Hepatocyte (in vitro differentiated cells): ENCODE results near the gene IL12A. TPM values are rescaled to one million over a fixed set of nuclear protein-coding genes. Genes with fewer than 3 reads are reported as not detected.
A peak's percentile ranks its signal among the peaks of the same experiment; 100 is the strongest.

Experiments
- DNase-seq: peaks from one replicate; pipeline ENCODE4 v3.0.0-alpha.2; 2016; ENCODE audit warnings: low spot score
- H2AFZ ChIP-seq: fragments of 200-600 bp; sonication (generic); 2 replicates; pipeline ENCODE4 v1.6.0; 2016; ENCODE audit warnings: antibody characterized with exemption, mild to moderate bottlenecking
- H3K27ac ChIP-seq: fragments of 200-600 bp; sonication (generic); 2 replicates; pipeline ENCODE4 v1.5.1; 2016; ENCODE audit warnings: mild to moderate bottlenecking
- H3K27me3 ChIP-seq: fragments of 200-600 bp; sonication (generic); 2 replicates; pipeline ENCODE4 v1.6.1; 2016
- H3K36me3 ChIP-seq: fragments of 200-600 bp; sonication (generic); replicated peaks from 2 replicates; pipeline ENCODE4 v1.5.1; 2016; ENCODE audit warnings: low read depth; ENCODE audit not compliant: insufficient read depth
- H3K4me1 ChIP-seq: fragments of 200-600 bp; sonication (generic); 2 replicates; pipeline ENCODE4 v1.5.1; 2016; ENCODE audit warnings: mild to moderate bottlenecking, moderate library complexity; ENCODE audit not compliant: insufficient read depth
- H3K4me2 ChIP-seq: fragments of 200-600 bp; sonication (generic); 2 replicates; pipeline ENCODE4 v1.6.0; 2016
- H3K4me3 ChIP-seq: fragments of 200-600 bp; sonication (generic); 2 replicates; pipeline ENCODE4 v1.5.1; 2016; ENCODE audit warnings: mild to moderate bottlenecking
- H3K79me2 ChIP-seq: fragments of 200-600 bp; sonication (generic); 2 replicates; pipeline ENCODE4 v1.6.0; 2017; ENCODE audit warnings: mild to moderate bottlenecking
- H3K9me2 ChIP-seq: fragments of 200-600 bp; sonication (generic); replicated peaks from 2 replicates; pipeline ENCODE4 v1.6.0; 2017; ENCODE audit warnings: mild to moderate bottlenecking; ENCODE audit not compliant: insufficient read depth
- H3K9me3 ChIP-seq: fragments of 200-600 bp; sonication (generic); 2 replicates; pipeline ENCODE4 v1.5.1; 2016; ENCODE audit warnings: low read depth, mild to moderate bottlenecking
- H4K20me1 ChIP-seq: fragments of 200-600 bp; sonication (generic); 2 replicates; pipeline ENCODE4 v1.6.0; 2016; ENCODE audit warnings: mild to moderate bottlenecking; ENCODE audit not compliant: insufficient read depth, poor library complexity, severe bottlenecking
- CTCF ChIP-seq: fragments of 200-600 bp; sonication (generic); IDR thresholded peaks from 2 replicates; pipeline ENCODE4 v1.5.1; 2016; ENCODE audit warnings: antibody characterized with exemption, mild to moderate bottlenecking; ENCODE audit not compliant: poor library complexity
- EZH2 ChIP-seq: fragments of 200-600 bp; sonication (generic); IDR thresholded peaks from 2 replicates; pipeline ENCODE4 v1.6.1; 2016; ENCODE audit warnings: antibody characterized with exemption, mild to moderate bottlenecking, borderline replicate concordance
- EZH2phosphoT487 ChIP-seq: fragments of 200-600 bp; sonication (generic); IDR thresholded peaks from one replicate; pipeline ENCODE4 v1.6.1; 2018; ENCODE audit warnings: antibody characterized with exemption, mild to moderate bottlenecking, low read depth, moderate library complexity; ENCODE audit not compliant: unreplicated experiment, severe bottlenecking
- whole genome bisulfite sequencing: methylation state at CpG from one replicate; pipeline ENCODE4 v1.1.6; 2016; ENCODE audit warnings: low lambda C conversion rate; ENCODE audit errors: missing lambda C conversion rate; 5-methylcytosine and 5-hydroxymethylcytosine counted together
- polyA plus RNA-seq: library from polyadenylated mRNA; unstranded; fragments of >200 nt; fragmentation: Nextera tagmentation; extraction: Ambion mirVana; gene quantifications from 2 replicates; pipeline ENCODE4 v1.2.1, GENCODE V29; 2016
- total RNA-seq: library from RNA; depleted of rRNA; stranded (reverse); fragments of >200 nt; gene quantifications from 2 replicates; pipeline ENCODE4 v1.2.3, GENCODE V29; 2014

IL12A gene
- total and polyA plus RNA-seq, 2 experiments from 2014 or later, result 0.86 to 1.0 TPM

DNA sequence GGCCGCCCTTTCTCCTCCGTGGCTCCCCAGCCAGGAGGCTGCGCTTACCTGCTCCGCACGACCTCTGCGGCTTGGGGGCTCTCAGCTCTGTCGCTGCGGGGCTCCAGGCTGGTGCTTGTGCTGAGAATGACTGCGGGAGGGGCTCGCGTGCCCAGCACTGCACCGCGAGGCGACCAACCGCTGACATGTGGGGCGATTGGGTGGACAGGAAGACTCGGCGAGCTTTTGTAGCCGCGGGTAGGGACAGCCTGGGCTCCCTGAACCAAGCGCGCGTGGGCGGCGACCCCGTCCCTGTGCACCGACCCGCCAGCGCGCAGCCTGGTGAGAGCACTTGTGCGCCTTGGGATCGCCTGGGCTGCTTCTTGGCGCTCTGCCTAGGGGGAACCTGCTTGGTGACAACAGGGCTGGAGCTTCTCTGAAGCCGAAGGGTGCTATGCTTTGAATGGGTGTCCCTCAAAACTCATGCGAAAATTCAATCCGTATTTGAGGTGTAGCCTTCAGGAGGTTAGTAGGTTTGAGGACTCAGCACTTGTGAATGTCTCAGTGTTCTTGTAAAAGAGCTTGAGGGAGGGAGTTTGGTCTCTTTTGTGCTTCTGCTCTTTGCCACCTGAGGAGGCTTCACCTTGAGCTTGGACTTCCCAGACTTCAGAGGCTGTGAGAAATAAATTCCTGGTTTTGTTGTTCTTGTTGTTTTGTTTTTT is 50.4 kb downstream of the IL12A start:
- Histone ChIP-seq H3K4me1 (peaks cover 6% of the 10 kb centered on the region), H3K27me3 (peaks cover 51% of the 10 kb centered on the region), H3K4me2 (peak overlapping the region; percentile 96), H3K9me3 (no peaks in the 10 kb centered on the region), H3K36me3 (no peaks in the 10 kb centered on the region), H2AFZ (peak overlapping the region; percentile 58), H3K27ac (no peak overlapping the region), H3K4me3 (peak overlapping the region; percentile 45), H3K9me2 (no peaks in the 10 kb centered on the region), H3K79me2 (no peaks in the 10 kb centered on the region), H4K20me1 (no peaks in the 10 kb centered on the region)
- TF ChIP-seq CTCF (no peak), EZH2 (peak; percentile 28)
- WGBS, result 6% methylated on average over 35 of the region's 36 CpGs
- DNase-seq, result peak; percentile 52

- no peak overlapping the region for H3K27ac ChIP-seq
- peaks cover 51% of the 10 kb centered on the region for H3K27me3 ChIP-seq
- H3K79me2 ChIP-seq, result no peaks in the 10 kb centered on the region
- no peak overlapping the region for H3K4me3 ChIP-seq
- H2AFZ ChIP-seq, result no peak overlapping the region
- 72% methylated on average over 3 of the region's 3 CpGs for WGBS
- peaks cover 6% of the 10 kb centered on the region for H3K4me1 ChIP-seq
- no peaks in the 10 kb centered on the region for H3K36me3 ChIP-seq
- no peaks in the 10 kb centered on the region for H3K9me2 ChIP-seq
- H3K9me3 ChIP-seq, result no peaks in the 10 kb centered on the region
- H3K4me2 ChIP-seq, result no peak overlapping the region
- DNase-seq, result no peak
- no peaks in the 10 kb centered on the region for H4K20me1 ChIP-seq
- TF ChIP-seq CTCF (no peak), EZH2phosphoT487 (no peak), EZH2 (no peak)
Observed at GRCh38 chr3:160040181-160040580, 51.5 kb downstream of the IL12A start.

- Histone ChIP-seq H3K27ac (no peak overlapping the region), H4K20me1 (no peaks in the 10 kb centered on the region), H3K4me3 (no peak overlapping the region), H3K27me3 (peaks cover 48% of the 10 kb centered on the region), H3K9me2 (no peaks in the 10 kb centered on the region), H3K79me2 (no peaks in the 10 kb centered on the region), H3K9me3 (no peaks in the 10 kb centered on the region), H3K4me2 (no peak overlapping the region), H3K36me3 (no peaks in the 10 kb centered on the region), H2AFZ (no peak overlapping the region), H3K4me1 (peaks cover 6% of the 10 kb centered on the region)
- no peak for TF ChIP-seq EZH2
- TF ChIP-seq CTCF, result no peak
- no peak for TF ChIP-seq EZH2phosphoT487
- DNase-seq, result no peak
- WGBS, result 100% methylated on average over 1 of the region's 1 CpG
Observed at GRCh38 chr3:160041465-160041864, 52.8 kb downstream of the IL12A start.
